HUES64 (cell line): ENCODE data around the gene NPHS1.
"Not testable (repeated sequence)": the region's sequence is repeated elsewhere in the genome, so short reads cannot be mapped to it uniquely, and the experiment has no call there.

Experiments
- H3K27ac ChIP-seq: 2 replicates; pipeline ENCODE4 v1.7.0; 2013; ENCODE audit warnings: low read depth, low read length, inconsistent platforms
- H3K27me3 ChIP-seq: 2 replicates; pipeline ENCODE4 v1.6.1; 2013; ENCODE audit warnings: mild to moderate bottlenecking, low read length; ENCODE audit not compliant: insufficient read depth
- H3K36me3 ChIP-seq: 2 replicates; pipeline ENCODE4 v1.6.1; 2013; ENCODE audit warnings: mild to moderate bottlenecking, low read length; ENCODE audit not compliant: insufficient read depth
- H3K4me1 ChIP-seq: 2 replicates; pipeline ENCODE4 v1.6.1; 2013; ENCODE audit warnings: mild to moderate bottlenecking, low read length, moderate library complexity; ENCODE audit not compliant: insufficient read depth
- H3K4me3 ChIP-seq: 2 replicates; pipeline ENCODE4 v1.5.1; 2013; ENCODE audit warnings: mild to moderate bottlenecking, low read length, moderate library complexity
- H3K9ac ChIP-seq: 2 replicates; pipeline ENCODE4 v1.6.1; 2013; ENCODE audit warnings: mild to moderate bottlenecking, low read depth, low read length
- H3K9me3 ChIP-seq: 2 replicates; pipeline ENCODE4 v1.6.1; 2013; ENCODE audit warnings: low read depth, low read length; ENCODE audit not compliant: insufficient read depth
- WGBS: fragments of 150-250, 120-280 bp; methylation state at CpG from one replicate; pipeline ENCODE4 v1.1.7; 2013; ENCODE audit warnings: missing lambda C conversion rate; 5-methylcytosine and 5-hydroxymethylcytosine counted together

NPHS1 gene

GRCh38 chr19:35806597-35806996 is 45.7 kb downstream of the NPHS1 start:
- Histone ChIP-seq H3K9me3 (no peaks in the 10 kb centered on the region), H3K27ac (no peak overlapping the region), H3K4me3 (no peak overlapping the region), H3K9ac (no peak overlapping the region), H3K4me1 (no peaks in the 10 kb centered on the region), H3K36me3 (no peaks in the 10 kb centered on the region), H3K27me3 (no peaks in the 10 kb centered on the region)
- WGBS: 89% methylated on average over 18 of the region's 18 CpGs

GRCh38 chr19:35805526-35806102 is 46.7 kb downstream of the NPHS1 start:
- H3K4me3 ChIP-seq: no peak overlapping the region
- H3K27ac ChIP-seq: no peak overlapping the region
- no peaks in the 10 kb centered on the region for H3K9me3 ChIP-seq
- H3K9ac ChIP-seq: no peak overlapping the region
- no peaks in the 10 kb centered on the region for H3K4me1 ChIP-seq
- whole genome bisulfite sequencing: 87% methylated on average over 5 of the region's 5 CpGs
- no peaks in the 10 kb centered on the region for H3K36me3 ChIP-seq
- no peaks in the 10 kb centered on the region for H3K27me3 ChIP-seq

GRCh38 chr19:35801828-35802227 is 50.5 kb downstream of the NPHS1 start:
- H3K9ac ChIP-seq: no peak overlapping the region
- peaks cover 15% of the 10 kb centered on the region for H3K27me3 ChIP-seq
- no peak overlapping the region for H3K4me3 ChIP-seq
- WGBS: 74% methylated on average over 3 of the region's 3 CpGs
- no peaks in the 10 kb centered on the region for H3K36me3 ChIP-seq
- no peaks in the 10 kb centered on the region for H3K9me3 ChIP-seq
- no peak overlapping the region for H3K27ac ChIP-seq
- H3K4me1 ChIP-seq: peaks cover 4% of the 10 kb centered on the region; the same call in 1 of the 2 replicates

- H3K4me3 ChIP-seq: peak overlapping the region; percentile 33
- no peak overlapping the region for H3K9ac ChIP-seq
- WGBS: 32% methylated on average over 15 of the region's 15 CpGs
- H3K36me3 ChIP-seq: no peaks in the 10 kb centered on the region
- H3K27me3 ChIP-seq: peaks cover 30% of the 10 kb centered on the region
- no peaks in the 10 kb centered on the region for H3K9me3 ChIP-seq
- H3K27ac ChIP-seq: no peak overlapping the region
- H3K4me1 ChIP-seq: peaks cover 5% of the 10 kb centered on the region; the same call in 1 of the 2 replicates
Measured at GRCh38 chr19:35797663-35798062, 54.6 kb downstream of the NPHS1 start.

GRCh38 chr19:35796645-35797542 is 55.4 kb downstream of the NPHS1 start:
- WGBS: 34% methylated on average over 39 of the region's 39 CpGs
- H3K9ac ChIP-seq: no peak overlapping the region
- peaks cover 5% of the 10 kb centered on the region; the same call in 1 of the 2 replicates for H3K4me1 ChIP-seq
- H3K36me3 ChIP-seq: no peaks in the 10 kb centered on the region
- peaks cover 30% of the 10 kb centered on the region for H3K27me3 ChIP-seq
- no peaks in the 10 kb centered on the region for H3K9me3 ChIP-seq
- H3K4me3 ChIP-seq: peak overlapping the region; percentile 37
- H3K27ac ChIP-seq: no peak overlapping the region

GRCh38 chr19:35795564-35795963 is 56.7 kb downstream of the NPHS1 start:
- not testable (repeated sequence) for H3K4me3 ChIP-seq, H3K9ac ChIP-seq, H3K36me3 ChIP-seq, H3K9me3 ChIP-seq, H3K4me1 ChIP-seq, H3K27ac ChIP-seq
- 100% methylated on average over 1 of the region's 1 CpG for WGBS
- H3K27me3 ChIP-seq: peaks cover 30% of the 10 kb centered on the region

GRCh38 chr19:35793381-35794165 is 58.7 kb downstream of the NPHS1 start:
- H3K4me3 ChIP-seq: no peak overlapping the region
- 86% methylated on average over 7 of the region's 7 CpGs for WGBS

GRCh38 chr19:35792888-35793287 is 59.4 kb downstream of the NPHS1 start:
- H3K9ac ChIP-seq: no peak overlapping the region

More at GRCh38 chr19:35793381-35794165, 58.7 kb downstream of the NPHS1 start:
- H3K4me1 ChIP-seq: peaks cover 5% of the 10 kb centered on the region; the same call in 1 of the 2 replicates
- no peak overlapping the region for H3K9ac ChIP-seq
- no peak overlapping the region for H3K27ac ChIP-seq
- H3K27me3 ChIP-seq: peaks cover 30% of the 10 kb centered on the region
- no peaks in the 10 kb centered on the region for H3K9me3 ChIP-seq
- H3K36me3 ChIP-seq: no peaks in the 10 kb centered on the region

GRCh38 chr19:35792312-35792711 is 60.0 kb downstream of the NPHS1 start:
- no peak overlapping the region for H3K9ac ChIP-seq
- H3K36me3 ChIP-seq: no peaks in the 10 kb centered on the region
- no peaks in the 10 kb centered on the region for H3K9me3 ChIP-seq
- 85% methylated on average over 15 of the region's 15 CpGs for WGBS
- H3K27ac ChIP-seq: no peak overlapping the region
- peaks cover 5% of the 10 kb centered on the region; the same call in 1 of the 2 replicates for H3K4me1 ChIP-seq
- no peak overlapping the region for H3K4me3 ChIP-seq
- peaks cover 20% of the 10 kb centered on the region for H3K27me3 ChIP-seq

More at GRCh38 chr19:35792888-35793287, 59.4 kb downstream of the NPHS1 start:
- no peak overlapping the region for H3K27ac ChIP-seq
- peaks cover 5% of the 10 kb centered on the region; the same call in 1 of the 2 replicates for H3K4me1 ChIP-seq
- 93% methylated on average over 8 of the region's 8 CpGs for WGBS
- no peaks in the 10 kb centered on the region for H3K9me3 ChIP-seq
- no peaks in the 10 kb centered on the region for H3K36me3 ChIP-seq
- peaks cover 26% of the 10 kb centered on the region for H3K27me3 ChIP-seq
- no peak overlapping the region for H3K4me3 ChIP-seq

- H3K36me3 ChIP-seq: no peaks in the 10 kb centered on the region
- WGBS: 91% methylated on average over 9 of the region's 9 CpGs
- H3K27ac ChIP-seq: no peak overlapping the region
Measured at GRCh38 chr19:35791814-35792279, 60.5 kb downstream of the NPHS1 start.

More at GRCh38 chr19:35791814-35792279, 60.5 kb downstream of the NPHS1 start:
- H3K4me1 ChIP-seq: peaks cover under 1% of the 10 kb centered on the region; the same call in 1 of the 2 replicates
- no peaks in the 10 kb centered on the region for H3K9me3 ChIP-seq
- H3K27me3 ChIP-seq: peaks cover 16% of the 10 kb centered on the region
- H3K4me3 ChIP-seq: no peak overlapping the region
- no peak overlapping the region for H3K9ac ChIP-seq
